ELR (cell line): Measurements from ENCODE around the gene ZNF618.
"Not testable (repeated sequence)": the region's sequence is repeated elsewhere in the genome, so short reads cannot be mapped to it uniquely, and the experiment has no call there.

Experiments
- DNase-seq: peaks from one replicate; pipeline ENCODE4 v3.0.0-alpha.2; 2015; ENCODE audit warnings: low read depth

Gene ZNF618

GRCh38 chr9:113988385-113989016 is 112.4 kb downstream of the ZNF618 start:
- no peak for DNase-seq

GRCh38 chr9:113989017-113989713 is 113.1 kb downstream of the ZNF618 start:
- DNase-seq: no peak

- DNase-seq: no peak
Measured at GRCh38 chr9:113989714-113990569, 113.8 kb downstream of the ZNF618 start.

- DNase-seq: no peak
Measured at GRCh38 chr9:113990570-113990907, 114.4 kb downstream of the ZNF618 start.

- DNase-seq: no peak
Measured at GRCh38 chr9:113990975-113991471, 114.9 kb downstream of the ZNF618 start.

- DNase-seq: no peak
Measured at GRCh38 chr9:113991714-113992113, 115.6 kb downstream of the ZNF618 start.

- DNase-seq: no peak
Measured at GRCh38 chr9:113992276-113992951, 116.3 kb downstream of the ZNF618 start.

- DNase-seq: no peak
Measured at GRCh38 chr9:113992994-113993393, 116.9 kb downstream of the ZNF618 start.

GRCh38 chr9:113993838-113994540 is 117.9 kb downstream of the ZNF618 start:
- no peak for DNase-seq

- no peak for DNase-seq
Measured at GRCh38 chr9:113995401-113995800, 119.3 kb downstream of the ZNF618 start.

GRCh38 chr9:113995963-113996362 is 119.9 kb downstream of the ZNF618 start:
- no peak for DNase-seq

GRCh38 chr9:113996531-113997001 is 120.5 kb downstream of the ZNF618 start:
- DNase-seq: no peak

- DNase-seq: not testable (repeated sequence)
Measured at GRCh38 chr9:113997064-113997463, 121.0 kb downstream of the ZNF618 start.

GRCh38 chr9:113997610-113998009 is 121.5 kb downstream of the ZNF618 start:
- no peak for DNase-seq

GRCh38 chr9:113998114-113998513 is 122.0 kb downstream of the ZNF618 start:
- no peak for DNase-seq

- peak; percentile 22 for DNase-seq
Measured at GRCh38 chr9:113998525-113999255, 122.6 kb downstream of the ZNF618 start.

- no peak for DNase-seq
Measured at GRCh38 chr9:113999256-114000062, 123.3 kb downstream of the ZNF618 start.

- DNase-seq: no peak
Measured at GRCh38 chr9:114000063-114000454, 124.0 kb downstream of the ZNF618 start.

GRCh38 chr9:114000671-114001409 is 124.7 kb downstream of the ZNF618 start:
- no peak for DNase-seq
